ENCODE results near the gene CFAP77. TPM values are rescaled to one million over a fixed set of nuclear protein-coding genes. Genes with fewer than 3 reads are reported as not detected.

CFAP77 gene
- total and polyA plus RNA-seq, 2 of the 8 experiments (the other 6 are each of a cell fraction or from before 2014, with no cell fraction given): 0.63 to 0.97 TPM

DNA sequence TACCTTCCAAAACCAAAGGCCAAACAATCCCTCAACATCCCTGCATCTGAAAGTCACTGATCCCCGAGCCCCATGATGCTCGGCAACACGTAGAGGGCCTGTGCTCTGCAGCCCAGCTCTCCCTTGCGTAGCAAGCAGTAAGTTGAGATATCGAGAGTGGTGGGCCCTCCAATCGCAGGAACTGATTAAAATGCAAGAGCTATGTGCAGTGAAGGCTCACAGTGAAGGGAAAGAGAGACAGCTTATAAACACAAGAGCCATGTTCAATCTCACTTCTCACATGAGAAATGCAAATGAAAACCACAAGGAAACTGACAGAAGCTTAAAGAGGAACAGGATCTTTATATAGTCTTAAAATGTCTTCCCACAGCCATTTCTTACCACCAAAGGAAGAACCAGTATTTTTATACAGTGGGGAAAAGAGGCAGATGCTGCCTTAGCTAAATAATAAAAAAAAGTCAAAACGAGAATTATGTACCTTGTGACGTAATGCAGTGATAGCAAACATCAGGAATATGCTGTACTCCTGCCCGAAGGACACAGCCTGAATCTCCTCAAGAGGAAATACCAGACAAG is 28.0 kb upstream of the CFAP77 start (continued):
- TF ChIP-seq, protein P1, sequence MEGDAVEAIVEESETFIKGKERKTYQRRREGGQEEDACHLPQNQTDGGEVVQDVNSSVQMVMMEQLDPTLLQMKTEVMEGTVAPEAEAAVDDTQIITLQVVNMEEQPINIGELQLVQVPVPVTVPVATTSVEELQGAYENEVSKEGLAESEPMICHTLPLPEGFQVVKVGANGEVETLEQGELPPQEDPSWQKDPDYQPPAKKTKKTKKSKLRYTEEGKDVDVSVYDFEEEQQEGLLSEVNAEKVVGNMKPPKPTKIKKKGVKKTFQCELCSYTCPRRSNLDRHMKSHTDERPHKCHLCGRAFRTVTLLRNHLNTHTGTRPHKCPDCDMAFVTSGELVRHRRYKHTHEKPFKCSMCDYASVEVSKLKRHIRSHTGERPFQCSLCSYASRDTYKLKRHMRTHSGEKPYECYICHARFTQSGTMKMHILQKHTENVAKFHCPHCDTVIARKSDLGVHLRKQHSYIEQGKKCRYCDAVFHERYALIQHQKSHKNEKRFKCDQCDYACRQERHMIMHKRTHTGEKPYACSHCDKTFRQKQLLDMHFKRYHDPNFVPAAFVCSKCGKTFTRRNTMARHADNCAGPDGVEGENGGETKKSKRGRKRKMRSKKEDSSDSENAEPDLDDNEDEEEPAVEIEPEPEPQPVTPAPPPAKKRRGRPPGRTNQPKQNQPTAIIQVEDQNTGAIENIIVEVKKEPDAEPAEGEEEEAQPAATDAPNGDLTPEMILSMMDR (IDR thresholded peaks at IDR 0.05; ENCODE audit: control extremely low read depth in 1 of 3, insufficient read depth in 1 of 3, low read depth in 1 of 3, low read length in 3 of 3): no peak
- no peak for TF ChIP-seq JUN (IDR thresholded peaks at IDR 0.05; ENCODE audit: low read depth, low read length)
- no peak for TF ChIP-seq EZH2 (IDR thresholded peaks at IDR 0.05; ENCODE audit: low read depth, low read length, severe bottlenecking)

Measured in H1 (cell line).